ENCODE results near the gene TMEM43.
"Not testable (repeated sequence)": the region's sequence is repeated elsewhere in the genome, so short reads cannot be mapped to it uniquely, and the experiment has no call there.

TMEM43 gene

GRCh38 chr3:14118400-14119381 lies 6.2 kb upstream of the TMEM43 start:
- peak; percentile 67 for DNase-seq (ENCODE audit: low read depth)
- TF ChIP-seq CTCF (conservative IDR thresholded peaks at IDR 0.05; ENCODE audit: control insufficient read depth, insufficient read depth, low read depth, low read length) = no peak
- H3K4me3 ChIP-seq (ENCODE audit: control insufficient read depth, low read depth, low read length) = no peak overlapping the region

DNA sequence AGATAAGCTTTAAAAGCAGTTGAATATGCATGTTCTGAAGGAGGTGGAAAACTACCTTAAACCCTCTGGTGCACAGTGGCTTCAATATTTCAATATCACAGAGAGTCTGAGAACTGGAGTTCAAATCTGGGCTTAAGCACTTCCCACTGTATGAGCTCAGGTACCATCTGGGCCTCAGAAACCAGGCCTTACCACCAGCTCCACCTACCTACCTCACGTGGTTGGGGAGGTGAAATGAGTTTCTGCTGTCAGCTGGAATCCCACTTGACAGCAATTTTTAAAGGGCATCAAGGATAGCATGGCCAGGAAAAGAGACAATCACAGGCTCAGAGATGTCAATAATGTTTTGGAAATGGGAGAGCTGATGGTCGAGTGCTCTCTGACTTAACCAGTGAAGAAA lies 5.2 kb upstream of the TMEM43 start:
- TF ChIP-seq CTCF (conservative IDR thresholded peaks at IDR 0.05; ENCODE audit: control insufficient read depth, insufficient read depth, low read depth, low read length) = no peak
- no peak for DNase-seq (ENCODE audit: low read depth)
- no peak overlapping the region for H3K4me3 ChIP-seq (ENCODE audit: control insufficient read depth, low read depth, low read length)

- DNase-seq (ENCODE audit: low read depth) = no peak
- no peak overlapping the region for H3K4me3 ChIP-seq (ENCODE audit: control insufficient read depth, low read depth, low read length)
- no peak for TF ChIP-seq CTCF (conservative IDR thresholded peaks at IDR 0.05; ENCODE audit: control insufficient read depth, insufficient read depth, low read depth, low read length)
Measured at GRCh38 chr3:14120111-14120920, 4.5 kb upstream of the TMEM43 start.

DNA sequence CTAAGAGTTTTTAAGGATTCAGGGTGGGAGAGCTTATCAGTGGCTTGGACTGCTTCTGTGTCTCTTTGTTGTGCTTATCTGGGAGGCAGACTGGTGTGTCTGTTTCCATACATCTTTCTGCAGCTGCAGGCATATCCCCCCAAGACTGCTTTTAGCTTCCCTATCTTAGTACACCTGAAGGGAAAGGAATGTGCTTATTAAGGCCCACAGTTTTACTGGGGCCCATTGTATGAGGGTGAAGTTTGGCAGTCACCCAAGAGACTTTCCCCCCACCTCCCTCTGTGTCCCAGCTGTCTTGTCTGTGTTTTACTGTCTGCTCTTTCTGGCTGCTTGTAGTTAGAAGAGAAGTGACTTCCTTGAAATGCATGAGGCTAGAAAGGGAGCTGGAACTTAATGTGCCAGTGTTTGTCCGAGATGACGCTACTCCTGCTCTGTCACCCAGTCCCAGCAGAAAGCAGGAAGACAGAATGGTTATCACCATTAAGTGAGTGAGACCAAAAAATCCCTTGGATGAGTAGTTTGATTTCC lies 3.9 kb upstream of the TMEM43 start:
- DNase-seq (ENCODE audit: low read depth) = not testable (repeated sequence)

DNA sequence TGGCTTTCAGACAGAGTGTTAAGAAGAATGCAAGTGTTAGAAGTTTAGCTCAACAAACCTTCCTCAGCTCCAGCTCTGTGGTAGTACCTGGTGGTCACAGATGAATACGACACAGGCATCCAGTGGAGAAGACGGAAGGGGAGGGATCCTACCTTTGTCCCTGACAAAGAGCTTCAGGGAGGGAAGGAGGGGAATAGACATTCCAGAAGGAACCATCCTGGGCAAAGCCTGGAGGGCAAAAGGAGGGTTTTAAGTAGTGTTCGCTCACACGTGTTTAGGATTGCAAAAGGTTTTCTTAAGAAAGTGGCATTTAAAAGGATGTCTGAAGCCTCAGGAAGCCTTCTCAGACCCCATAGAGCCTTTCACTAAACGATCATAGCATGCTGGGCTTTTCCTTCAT lies 3.0 kb upstream of the TMEM43 start:
- DNase-seq (ENCODE audit: low read depth) = no peak
- no peak for TF ChIP-seq CTCF (conservative IDR thresholded peaks at IDR 0.05; ENCODE audit: control insufficient read depth, insufficient read depth, low read depth, low read length)
- H3K4me3 ChIP-seq (ENCODE audit: control insufficient read depth, low read depth, low read length) = no peak overlapping the region

More for the DNA sequence above, 3.9 kb upstream of the TMEM43 start:
- not testable (repeated sequence) for H3K4me3 ChIP-seq (ENCODE audit: control insufficient read depth, low read depth, low read length)

DNA sequence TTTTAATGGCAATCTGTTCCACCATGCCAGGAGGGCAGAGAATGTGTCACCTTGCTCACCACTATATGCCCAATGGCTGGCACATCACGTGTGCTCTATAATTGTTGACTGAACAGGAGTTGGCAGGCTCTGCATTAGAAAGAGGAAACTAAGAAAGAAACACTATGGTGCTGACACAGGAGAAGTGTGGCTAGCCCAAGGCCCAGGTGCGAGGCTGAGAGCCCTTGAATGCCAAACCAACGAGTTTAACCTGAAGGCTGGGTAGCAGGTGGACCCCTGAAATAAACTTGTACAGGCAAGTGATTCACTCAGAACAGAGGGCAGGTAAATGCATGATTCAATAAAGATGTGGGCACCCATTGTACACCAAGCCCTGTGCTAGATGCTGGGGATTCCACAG lies 2.6 kb upstream of the TMEM43 start:
- TF ChIP-seq CTCF (conservative IDR thresholded peaks at IDR 0.05; ENCODE audit: control insufficient read depth, insufficient read depth, low read depth, low read length) = no peak
- H3K4me3 ChIP-seq (ENCODE audit: control insufficient read depth, low read depth, low read length) = no peak overlapping the region
- DNase-seq (ENCODE audit: low read depth) = no peak

All from fibroblast of mammary gland (primary cell).